HTERT RPE-1 (cell line): ENCODE data around the gene CNGB1.
"Not testable (repeated sequence)": the region's sequence is repeated elsewhere in the genome, so short reads cannot be mapped to it uniquely, and the experiment has no call there.

Source experiments
- in situ Hi-C: fragments of 300-500 bp; cut with MboI; formaldehyde crosslinking; loops from 4 replicates; pipeline ENCODE4 v1.14.3; 2020; ENCODE audit warnings: low sequenced_read_pairs

Gene CNGB1

DNA sequence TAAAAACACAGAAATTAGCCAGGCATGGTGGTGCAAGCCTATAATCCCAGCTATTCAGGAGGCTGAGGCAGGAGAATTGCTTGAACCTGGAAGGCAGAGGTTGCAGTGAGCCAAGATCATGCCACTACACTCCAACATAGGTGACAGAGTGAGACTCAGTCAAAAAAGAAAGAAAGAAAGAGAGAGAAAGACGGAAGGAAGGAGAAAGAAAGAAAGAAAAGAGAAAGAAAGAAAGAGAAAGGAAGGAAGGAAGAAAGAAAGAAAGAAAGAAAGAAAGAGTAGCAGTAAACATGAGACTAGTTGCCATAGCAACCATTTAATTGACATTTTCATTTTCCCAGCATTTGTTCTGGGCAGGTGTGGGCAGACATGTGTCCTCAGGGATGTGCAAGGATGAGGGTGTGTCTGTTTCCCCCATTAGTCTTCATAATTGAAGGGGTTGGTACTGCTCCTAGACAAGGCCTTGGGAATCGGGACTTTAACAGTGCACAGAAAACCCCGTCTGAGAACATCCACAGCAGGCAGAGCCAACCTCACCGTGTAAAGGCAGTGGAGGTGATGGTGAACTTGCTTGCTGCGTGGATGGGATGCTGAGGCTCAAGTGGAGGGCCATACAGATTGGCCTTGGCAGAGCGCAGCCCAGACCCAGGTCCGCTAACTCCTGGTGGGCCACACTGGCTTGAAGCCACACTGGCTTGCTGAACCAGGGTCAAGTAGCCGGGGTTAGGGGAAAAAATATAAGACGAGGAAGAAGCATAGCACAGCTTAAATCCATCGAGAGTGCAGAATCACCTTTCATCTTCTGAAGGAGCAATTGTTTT, 133.4 kb downstream of the CNGB1 start:
- in situ Hi-C loops, result no loop called here

DNA sequence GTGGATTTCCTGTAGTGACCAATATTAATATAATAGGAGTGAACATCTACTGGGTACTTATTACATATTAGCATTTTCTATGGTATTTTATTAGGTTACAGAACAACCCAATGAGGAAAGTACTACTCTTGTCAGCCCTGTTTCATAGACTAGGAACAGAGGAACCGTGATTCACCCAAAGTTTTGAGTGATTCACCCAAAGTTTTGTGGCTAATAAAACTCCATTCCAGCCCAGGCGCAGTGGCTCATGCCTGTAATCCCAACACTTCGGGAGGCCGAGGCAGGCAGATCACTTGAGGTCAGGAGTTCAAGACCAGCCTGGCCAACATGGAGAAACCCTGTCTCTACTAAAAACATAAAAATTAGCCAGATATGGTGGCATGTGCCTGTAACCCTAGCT, 135.5 kb downstream of the CNGB1 start:
- in situ Hi-C loops, result not testable (repeated sequence)

- in situ Hi-C loops, result no loop called here
These were observed 136.0 kb downstream of the CNGB1 start for GRCh38 chr16:57834936-57835335.
